GM10266 (cell line): ENCODE results near the gene CFAP91.
"Not testable (repeated sequence)": the region's sequence is repeated elsewhere in the genome, so short reads cannot be mapped to it uniquely, and the experiment has no call there.

ENCODE experiments used
- DNase-seq: peaks from one replicate; pipeline ENCODE4 v3.0.0; 2012; ENCODE audit errors: extremely low spot score
- CTCF ChIP-seq: IDR thresholded peaks from 2 replicates; pipeline ENCODE4 v1.5.1; 2012; ENCODE audit warnings: mild to moderate bottlenecking, low read depth; ENCODE audit not compliant: control insufficient read depth, insufficient read depth; ENCODE audit errors: missing control alignments

The CFAP91 gene

GRCh38 chr3:119672776-119673175 is 30.0 kb upstream of the CFAP91 start:
- no peak for DNase-seq
- no peak for TF ChIP-seq CTCF

- no peak for TF ChIP-seq CTCF
- no peak for DNase-seq
Observed at GRCh38 chr3:119673875-119674274, 28.9 kb upstream of the CFAP91 start.

GRCh38 chr3:119675188-119675874 is 27.5 kb upstream of the CFAP91 start:
- DNase-seq = no peak
- TF ChIP-seq CTCF = no peak

- no peak for TF ChIP-seq CTCF
- DNase-seq = no peak
Observed at GRCh38 chr3:119676020-119676419, 26.8 kb upstream of the CFAP91 start.

- peak; percentile 94 for DNase-seq
Observed at GRCh38 chr3:119676771-119677640, 25.8 kb upstream of the CFAP91 start, which contains the start of gene COX17. Gene COX17 (minus strand): TSS chr3:119677406. CDS start chr3:119677310, 96 bp downstream.

GRCh38 chr3:119677641-119677934 is 25.2 kb upstream of the CFAP91 start:
- TF ChIP-seq CTCF = no peak
- DNase-seq = no peak

More at GRCh38 chr3:119676771-119677640, 25.8 kb upstream of the CFAP91 start, which contains the start of gene COX17:
- no peak for TF ChIP-seq CTCF

GRCh38 chr3:119678209-119678608 is 24.6 kb upstream of the CFAP91 start:
- DNase-seq = not testable (repeated sequence)

GRCh38 chr3:119679874-119680273 is 22.9 kb upstream of the CFAP91 start:
- no peak for TF ChIP-seq CTCF
- no peak for DNase-seq
